ENCODE results near the gene CENATAC.
A peak's percentile ranks its signal among the peaks of the same experiment; 100 is the strongest.
"Not testable (repeated sequence)": the region's sequence is repeated elsewhere in the genome, so short reads cannot be mapped to it uniquely, and the experiment has no call there.

Gene CENATAC

GRCh38 chr11:118997627-118998387, at the start of gene CENATAC:
CENATAC (plus strand) TSS chr11:118998138; CDS start chr11:118998198, 60 bp downstream.
- peak; percentile 94 for DNase-seq (ENCODE audit: low read depth)

- no peak for DNase-seq (ENCODE audit: low read depth)
Measured at GRCh38 chr11:118953265-118953664, 44.7 kb upstream of the CENATAC start.

GRCh38 chr11:118953976-118954375, 44.0 kb upstream of the CENATAC start:
- DNase-seq (ENCODE audit: low read depth): not testable (repeated sequence)

GRCh38 chr11:118956094-118956846, 41.7 kb upstream of the CENATAC start, which contains the start of gene UPK2:
UPK2 (plus strand) TSS chr11:118956298; CDS start chr11:118956351, 53 bp downstream.
- DNase-seq (ENCODE audit: low read depth): peak; percentile 82

- DNase-seq (ENCODE audit: low read depth): no peak
Measured at GRCh38 chr11:118956847-118957469, 41.0 kb upstream of the CENATAC start.

- DNase-seq (ENCODE audit: low read depth): no peak
Measured at GRCh38 chr11:118957549-118957948, 40.4 kb upstream of the CENATAC start.

- no peak for DNase-seq (ENCODE audit: low read depth)
Measured at GRCh38 chr11:118957968-118958367, 40.0 kb upstream of the CENATAC start.

GRCh38 chr11:118958577-118958976, 39.4 kb upstream of the CENATAC start:
- no peak for DNase-seq (ENCODE audit: low read depth)

GRCh38 chr11:118961189-118961588, 36.7 kb upstream of the CENATAC start:
- no peak for DNase-seq (ENCODE audit: low read depth)

- no peak for DNase-seq (ENCODE audit: low read depth)
Measured at GRCh38 chr11:118961591-118961990, 36.3 kb upstream of the CENATAC start.

GRCh38 chr11:118969508-118969907, 28.4 kb upstream of the CENATAC start:
- not testable (repeated sequence) for DNase-seq (ENCODE audit: low read depth)

GRCh38 chr11:118971646-118972045, 26.3 kb upstream of the CENATAC start, which contains the start of gene FOXR1:
FOXR1 (plus strand) TSS chr11:118971761; CDS start chr11:118971932, 171 bp downstream.
- no peak for DNase-seq (ENCODE audit: low read depth)

- DNase-seq (ENCODE audit: low read depth): no peak
Measured at GRCh38 chr11:118973985-118974384, 24.0 kb upstream of the CENATAC start.

- no peak for DNase-seq (ENCODE audit: low read depth)
Measured at GRCh38 chr11:118975771-118976709, 21.9 kb upstream of the CENATAC start.

- DNase-seq (ENCODE audit: low read depth): no peak
Measured at GRCh38 chr11:118979434-118979833, 18.5 kb upstream of the CENATAC start.

- DNase-seq (ENCODE audit: low read depth): no peak
Measured at GRCh38 chr11:118980191-118980881, 17.6 kb upstream of the CENATAC start.

- DNase-seq (ENCODE audit: low read depth): not testable (repeated sequence)
Measured at GRCh38 chr11:118984337-118984736, 13.6 kb upstream of the CENATAC start.

GRCh38 chr11:118984825-118985224, 13.1 kb upstream of the CENATAC start:
- no peak for DNase-seq (ENCODE audit: low read depth)

- no peak for DNase-seq (ENCODE audit: low read depth)
Measured at GRCh38 chr11:118988280-118988679, 9.7 kb upstream of the CENATAC start.

- not testable (repeated sequence) for DNase-seq (ENCODE audit: low read depth)
Measured at GRCh38 chr11:118991486-118992038, 6.4 kb upstream of the CENATAC start.
